ENCODE measurements around the gene C4orf36.
A peak's percentile ranks its signal among the peaks of the same experiment; 100 is the strongest.
"Not testable (repeated sequence)": the region's sequence is repeated elsewhere in the genome, so short reads cannot be mapped to it uniquely, and the experiment has no call there.

Gene C4orf36

DNA sequence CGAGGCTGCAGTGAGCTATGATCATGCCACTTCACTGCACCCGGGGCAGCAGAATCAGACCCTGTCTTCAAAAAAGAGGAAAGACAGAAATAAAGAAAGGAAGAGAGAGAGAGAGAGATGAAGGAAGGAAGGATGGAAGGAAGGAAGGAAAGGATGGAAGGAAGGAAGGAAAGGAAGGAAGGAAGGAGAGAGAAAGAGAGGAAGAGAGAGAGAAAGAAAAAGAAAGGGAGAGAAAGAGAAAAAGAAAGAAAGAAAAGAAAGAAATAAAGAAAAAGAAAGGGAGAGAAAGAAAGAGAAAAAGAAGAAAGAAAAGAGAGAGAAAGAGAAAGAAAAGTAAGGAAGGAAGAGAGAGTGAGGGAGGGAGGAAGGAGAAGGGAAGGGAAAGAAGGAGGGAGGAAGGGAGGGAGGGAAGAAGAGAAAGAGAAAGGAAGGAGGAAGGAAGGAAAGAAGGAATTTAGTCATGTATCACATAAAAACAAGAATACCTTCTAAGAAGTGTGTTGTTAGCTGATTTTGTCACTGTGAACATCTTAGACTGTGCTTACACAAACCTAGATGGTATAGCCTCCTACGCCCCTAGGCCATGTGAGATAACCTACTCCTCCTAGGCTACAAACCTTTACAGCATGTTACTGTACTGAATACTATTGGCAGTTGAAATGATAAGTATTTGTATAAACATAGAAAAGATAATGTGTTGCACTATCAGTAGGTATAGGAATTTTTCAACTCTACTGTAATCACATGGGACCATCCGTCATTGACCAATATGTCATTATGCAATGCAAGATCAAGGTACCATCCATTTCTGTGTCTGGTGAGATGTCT lies 25.2 kb upstream of the C4orf36 start:
- no peak for DNase-seq (ENCODE audit: low spot score)

DNA sequence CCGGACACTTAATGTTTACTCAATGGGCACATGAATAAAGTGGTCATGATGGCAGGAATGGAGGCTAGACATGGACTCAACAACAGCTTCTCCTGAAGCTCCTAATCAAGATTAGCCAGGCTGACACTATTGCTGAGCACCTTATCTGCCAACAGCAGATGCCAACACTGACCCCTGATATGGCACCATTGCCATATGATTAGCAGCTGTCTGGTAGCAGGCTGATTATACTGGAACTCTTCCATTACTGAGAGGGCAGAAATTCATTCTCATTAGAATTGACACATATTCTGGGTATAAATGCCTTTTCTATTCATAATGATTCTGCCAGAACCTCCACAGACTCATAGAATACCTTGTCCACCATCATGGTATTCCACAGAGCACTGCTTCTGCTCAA lies 24.2 kb upstream of the C4orf36 start:
- no peak for DNase-seq (ENCODE audit: low spot score)

DNA sequence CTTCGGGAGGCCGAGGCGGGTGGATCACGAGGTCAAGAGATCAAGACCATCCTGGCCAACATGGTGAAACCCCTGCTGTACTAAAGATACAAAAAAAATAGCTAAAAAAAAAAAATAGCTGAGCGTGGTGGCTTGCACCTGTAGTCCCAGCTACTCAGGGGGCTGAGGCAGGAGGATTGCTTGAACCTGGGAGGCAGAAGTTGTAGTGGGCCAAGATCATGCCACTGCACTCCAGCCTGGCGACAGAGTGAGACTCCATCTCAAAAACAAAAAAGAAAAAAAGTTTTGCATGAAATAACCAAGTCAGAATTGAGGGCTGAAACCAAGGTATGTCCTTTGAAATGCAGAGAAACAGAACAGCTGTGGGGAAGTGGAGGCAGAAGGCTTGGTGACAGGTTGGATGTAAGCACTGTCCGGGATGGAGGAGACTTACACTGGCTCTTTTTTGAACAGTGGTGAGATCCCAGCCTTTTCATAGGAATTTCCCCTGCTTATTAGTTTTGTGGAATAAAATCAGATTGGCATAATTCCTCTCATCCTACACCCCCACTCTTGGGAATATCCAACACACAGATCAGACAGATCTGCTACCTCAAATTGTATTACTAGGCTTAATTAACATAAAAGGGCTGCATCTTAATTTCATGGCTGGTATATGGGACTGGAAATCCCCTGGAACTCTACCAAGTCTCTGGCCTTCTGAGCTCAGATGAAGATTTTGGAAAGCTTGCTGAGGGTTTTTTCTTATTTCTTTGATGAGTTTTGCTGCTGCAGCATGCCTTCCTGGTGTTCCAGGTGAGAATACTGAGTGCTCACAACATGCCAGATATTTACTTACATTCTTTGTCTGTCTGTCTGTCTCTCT lies 18.8 kb upstream of the C4orf36 start:
- no peak for DNase-seq (ENCODE audit: low spot score)

DNA sequence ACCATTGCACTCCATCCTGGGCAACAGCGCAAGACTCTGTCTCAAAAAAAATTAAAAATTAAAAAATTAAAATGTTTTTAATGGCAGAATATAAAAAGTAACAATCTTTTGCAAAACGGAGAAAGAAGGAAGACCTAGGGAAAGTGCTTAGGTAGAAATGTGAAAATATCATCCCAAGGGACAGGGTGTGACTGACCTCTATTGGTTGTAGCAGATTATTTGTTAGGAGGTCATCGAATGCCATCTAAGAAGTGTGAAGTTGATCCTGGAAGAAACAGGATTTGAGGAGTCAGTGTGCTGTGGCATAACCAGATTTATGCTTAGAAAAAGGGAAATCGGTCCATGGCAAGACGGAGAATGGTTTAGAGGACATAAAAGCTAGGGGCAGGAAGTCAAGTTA lies 18.1 kb upstream of the C4orf36 start:
- no peak for DNase-seq (ENCODE audit: low spot score)

DNA sequence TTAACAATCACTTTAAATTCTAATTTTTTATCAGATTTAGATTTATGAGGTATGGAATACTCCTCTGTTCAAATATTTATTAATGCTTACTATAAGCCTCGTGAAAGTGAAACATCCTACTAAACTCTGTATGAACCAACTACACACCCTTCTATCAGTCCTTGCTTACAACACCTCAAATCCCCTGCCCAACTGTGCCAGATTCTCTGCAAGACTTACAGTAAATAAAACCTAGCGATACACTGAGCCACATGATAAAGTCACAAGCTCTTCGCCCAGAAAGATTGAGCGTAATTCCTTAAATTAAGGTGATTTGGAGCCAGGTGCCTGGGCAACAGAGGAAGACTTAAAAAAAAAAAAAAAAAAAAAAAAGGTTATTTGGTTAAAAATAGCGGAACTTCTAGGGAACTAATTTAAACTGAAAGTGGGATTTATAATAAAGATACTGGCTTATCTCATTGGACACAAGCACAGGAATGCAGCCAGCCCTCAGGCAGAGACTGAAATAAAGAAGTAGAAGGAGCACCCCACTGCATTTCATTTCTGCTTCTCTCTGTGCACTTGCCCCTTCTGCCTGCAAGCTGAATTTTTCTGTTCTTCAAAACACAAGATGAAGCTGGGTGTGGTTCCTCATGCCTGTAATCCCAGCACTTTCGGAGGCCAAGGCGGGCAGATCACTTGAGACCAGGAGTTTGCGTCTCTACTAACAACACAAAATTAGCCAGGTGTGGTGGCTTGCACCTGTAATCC lies 17.5 kb upstream of the C4orf36 start:
- DNase-seq (ENCODE audit: low spot score) = no peak

DNA sequence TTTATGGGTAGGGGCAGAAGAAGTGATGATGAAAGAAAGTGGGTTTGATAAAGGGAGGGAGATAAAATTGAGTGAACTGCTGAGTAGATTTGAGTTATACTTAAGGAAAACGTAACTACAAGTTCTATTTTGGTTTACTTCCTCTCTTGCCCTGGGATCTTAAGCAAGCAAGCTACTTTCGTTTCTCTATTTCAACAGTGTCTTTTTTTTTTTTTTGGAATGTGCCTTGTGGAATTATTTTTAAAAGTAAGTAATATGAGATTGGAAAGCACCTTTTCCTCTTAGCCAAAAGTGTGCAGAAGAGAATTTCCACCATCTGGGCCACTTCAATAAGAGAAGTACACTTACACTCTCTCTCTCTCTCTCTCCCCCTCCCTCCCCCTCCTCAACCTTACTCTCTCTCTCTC lies 16.0 kb upstream of the C4orf36 start:
- no peak for DNase-seq (ENCODE audit: low spot score)

DNA sequence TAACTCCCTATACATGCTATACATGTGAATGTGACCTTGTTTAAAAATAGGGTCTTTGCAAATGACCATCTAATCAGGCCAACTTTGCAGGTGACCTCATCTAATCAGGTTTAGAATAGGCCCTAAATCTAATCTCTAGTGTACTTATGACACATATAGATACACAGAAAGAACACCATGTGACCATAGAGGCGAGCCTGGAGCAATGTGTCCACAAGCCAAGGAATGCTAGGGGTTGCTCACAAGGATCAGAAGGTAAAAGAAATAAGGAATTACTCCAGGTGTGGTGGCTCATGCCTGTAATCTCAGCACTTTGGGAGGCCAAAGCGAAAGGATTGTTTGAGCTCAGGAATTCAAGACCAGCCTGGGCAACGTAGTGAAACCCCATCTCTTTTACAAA lies 9.6 kb upstream of the C4orf36 start:
- no peak for DNase-seq (ENCODE audit: low spot score)

DNA sequence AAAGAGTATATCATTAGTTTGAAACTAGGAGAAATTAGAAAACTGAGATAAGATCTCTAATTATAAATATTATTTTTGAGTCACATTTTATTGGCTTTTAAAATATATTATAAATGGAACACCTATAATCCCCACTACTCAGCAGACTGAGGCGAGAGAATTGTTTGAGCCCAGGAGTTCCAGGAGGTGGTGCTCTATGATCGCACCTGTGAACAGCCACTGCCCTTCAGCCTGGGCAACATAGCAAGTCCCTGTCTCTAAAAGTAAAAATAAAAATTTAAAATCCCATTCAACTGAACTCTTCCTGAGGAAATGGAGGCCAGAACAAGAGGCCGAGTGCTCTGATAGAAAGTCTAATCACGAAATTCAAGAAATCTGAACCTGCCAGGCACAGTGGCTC lies 6.3 kb upstream of the C4orf36 start:
- no peak for DNase-seq (ENCODE audit: low spot score)

DNA sequence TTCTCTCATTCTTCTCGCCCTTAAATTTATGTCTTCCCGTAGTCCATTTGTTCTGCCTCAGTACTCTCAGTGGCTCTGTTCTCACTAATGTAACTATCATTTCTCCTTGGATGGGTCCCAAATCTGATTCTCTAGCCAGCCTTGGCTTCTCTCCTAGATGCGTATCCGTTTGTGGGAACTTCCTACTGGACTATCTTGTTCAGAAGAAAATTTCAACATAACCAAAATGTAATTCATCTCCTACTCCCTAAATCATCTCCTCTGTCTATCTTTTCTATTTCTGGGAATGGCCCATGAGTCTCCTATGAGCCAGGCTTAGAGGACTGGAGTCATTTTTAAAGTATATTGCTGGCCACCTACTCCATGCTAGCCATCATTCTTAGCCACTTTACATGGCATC lies 4.4 kb upstream of the C4orf36 start:
- DNase-seq (ENCODE audit: low spot score) = no peak

DNA sequence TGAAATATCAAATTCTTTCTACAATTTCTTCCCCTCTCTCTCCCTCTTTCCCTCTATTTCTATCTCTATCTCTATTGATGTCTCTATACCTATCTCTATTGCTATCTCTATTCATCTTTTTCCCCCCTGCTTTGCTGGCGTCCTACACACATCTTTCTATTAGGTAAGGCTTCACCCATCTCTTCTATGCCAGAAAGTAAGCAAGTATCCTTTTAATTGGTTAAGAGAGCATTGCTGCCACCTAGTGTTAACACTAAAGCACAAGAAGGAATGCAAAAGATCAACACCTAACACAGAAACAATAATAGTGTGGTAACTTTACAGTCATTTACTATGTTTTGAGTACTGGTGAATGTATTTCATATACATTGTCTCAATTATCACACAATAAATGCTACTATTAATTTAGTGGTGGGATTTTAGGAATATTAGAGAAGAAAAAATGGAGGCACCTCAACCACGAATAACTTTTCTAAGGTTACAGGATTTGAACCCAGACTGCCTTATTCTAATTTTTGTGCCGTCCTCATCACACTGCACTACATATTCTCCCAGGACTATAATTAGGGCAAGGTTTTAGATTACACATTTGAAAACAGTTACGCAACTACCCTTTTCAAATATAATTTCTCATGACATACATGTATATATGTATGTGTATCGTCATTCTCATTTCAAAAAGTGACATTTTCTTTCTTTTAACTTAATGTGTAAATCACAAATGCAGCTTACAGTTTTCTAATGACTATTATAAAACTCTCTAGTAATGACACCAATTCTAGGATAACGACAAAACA lies 3.7 kb upstream of the C4orf36 start:
- DNase-seq (ENCODE audit: low spot score) = peak; percentile 61

DNA sequence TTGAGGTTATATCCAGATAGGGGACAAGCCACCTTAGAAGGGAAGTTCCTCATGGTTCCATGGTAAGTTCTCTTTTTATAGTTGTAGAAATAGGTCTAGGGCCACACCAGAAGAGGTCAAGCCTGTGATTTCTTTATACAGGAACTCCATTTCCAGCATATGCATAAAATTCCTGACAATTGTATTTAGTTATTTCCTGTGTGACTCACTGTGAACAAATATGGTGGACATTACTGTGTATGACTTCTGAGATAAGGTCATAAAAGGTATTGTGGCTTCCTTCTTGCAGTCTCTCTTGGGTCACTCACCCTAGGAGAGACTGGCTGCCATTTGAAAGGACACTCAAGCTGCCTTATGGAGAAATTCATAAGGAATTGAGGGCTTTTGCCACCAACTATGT lies 2.2 kb upstream of the C4orf36 start:
- DNase-seq (ENCODE audit: low spot score) = no peak

DNA sequence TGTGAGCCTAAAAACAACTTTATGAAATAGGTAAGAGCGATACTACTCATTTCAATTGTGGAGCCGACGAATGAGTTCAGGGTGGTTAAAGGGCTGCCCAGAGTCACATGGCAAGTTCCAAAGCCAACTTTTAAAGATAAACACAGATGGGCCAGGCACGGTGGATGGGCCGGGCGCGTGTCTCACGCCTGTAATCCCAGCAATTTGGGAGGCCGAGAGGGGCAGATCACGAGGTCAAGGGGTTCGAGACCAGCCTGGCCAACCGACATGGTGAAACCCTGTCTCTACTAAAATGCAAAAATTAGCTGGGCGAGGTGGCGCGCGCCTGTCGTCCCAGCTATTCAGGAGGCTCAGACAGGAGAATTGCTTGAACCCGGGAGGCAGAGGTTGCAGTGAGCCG lies 914 bp upstream of the C4orf36 start:
- no peak for DNase-seq (ENCODE audit: low spot score)

DNA sequence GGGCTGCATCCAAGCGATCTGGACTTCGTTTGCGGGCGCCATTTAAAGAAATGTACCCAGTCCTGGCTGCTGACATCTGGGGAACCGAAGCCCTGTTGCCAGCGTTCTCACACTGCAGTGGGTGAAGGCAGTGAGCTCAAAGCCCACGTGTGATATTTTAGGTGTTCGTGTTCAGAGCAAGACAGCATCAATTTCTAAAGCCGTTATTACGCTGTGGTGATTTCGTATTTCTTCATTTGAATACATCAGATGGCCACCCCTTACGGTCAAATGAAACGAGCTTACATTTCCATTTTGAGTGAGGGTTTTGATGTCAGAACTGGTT lies 376 bp upstream of the C4orf36 start:
- no peak for DNase-seq (ENCODE audit: low spot score)

DNA sequence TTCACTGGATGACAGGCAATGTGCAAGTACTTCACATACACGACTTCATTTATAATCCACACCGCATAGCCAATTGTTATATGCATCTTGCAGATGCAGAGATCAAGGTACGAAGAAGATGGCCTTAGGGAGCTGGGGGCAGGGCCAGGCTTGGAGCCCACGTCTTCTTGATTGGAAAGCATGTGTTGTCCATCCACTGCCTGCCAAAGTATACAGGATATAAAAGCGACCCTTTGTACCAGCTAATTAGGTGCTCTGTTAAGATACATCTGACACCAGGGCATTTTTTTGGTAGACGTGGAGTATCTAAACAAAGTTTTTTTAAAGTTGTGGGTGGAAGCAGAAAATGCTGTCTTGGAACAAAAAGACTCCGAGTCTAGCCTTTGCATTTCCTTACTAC lies 1.4 kb downstream of the C4orf36 start:
- no peak for DNase-seq (ENCODE audit: low spot score)

DNA sequence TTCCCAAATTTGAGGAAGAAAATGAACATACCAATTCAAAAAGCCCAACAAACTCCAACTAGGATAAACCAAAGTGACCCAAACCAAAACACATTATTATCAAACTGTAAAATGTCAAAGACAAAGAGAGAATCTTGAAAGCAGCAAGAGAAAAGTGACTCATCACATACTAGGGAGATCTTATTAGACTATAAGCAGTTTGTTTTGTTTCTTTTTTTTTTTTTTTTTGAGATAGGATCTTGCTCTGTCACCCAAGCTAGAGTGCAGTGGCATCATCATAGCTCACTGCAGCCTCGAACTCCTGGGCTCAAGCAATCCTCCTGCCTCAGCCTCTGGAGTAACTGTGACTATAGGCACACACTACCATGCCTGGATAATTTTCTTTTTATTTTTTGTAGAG lies 12.6 kb downstream of the C4orf36 start:
- DNase-seq (ENCODE audit: low spot score) = no peak

DNA sequence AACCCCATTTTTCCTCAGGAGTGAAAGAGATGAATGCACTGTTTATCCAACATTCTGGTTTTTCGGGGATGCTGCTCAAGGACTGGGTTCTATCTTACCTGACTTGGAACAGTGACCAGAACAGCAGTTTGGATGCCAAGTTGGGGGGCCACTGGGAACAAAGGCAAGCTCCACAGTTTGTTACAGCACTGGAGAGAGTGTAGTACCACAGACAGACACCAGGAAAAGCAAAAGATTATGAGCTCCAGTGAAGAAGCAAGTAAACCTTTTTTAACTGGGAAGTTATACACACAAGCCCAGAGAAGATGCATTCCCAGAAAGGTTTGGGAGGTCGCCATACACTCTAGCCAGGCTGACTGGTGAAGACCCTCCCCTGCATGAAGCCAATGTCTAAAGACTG lies 13.6 kb downstream of the C4orf36 start:
- no peak for DNase-seq (ENCODE audit: low spot score)

DNA sequence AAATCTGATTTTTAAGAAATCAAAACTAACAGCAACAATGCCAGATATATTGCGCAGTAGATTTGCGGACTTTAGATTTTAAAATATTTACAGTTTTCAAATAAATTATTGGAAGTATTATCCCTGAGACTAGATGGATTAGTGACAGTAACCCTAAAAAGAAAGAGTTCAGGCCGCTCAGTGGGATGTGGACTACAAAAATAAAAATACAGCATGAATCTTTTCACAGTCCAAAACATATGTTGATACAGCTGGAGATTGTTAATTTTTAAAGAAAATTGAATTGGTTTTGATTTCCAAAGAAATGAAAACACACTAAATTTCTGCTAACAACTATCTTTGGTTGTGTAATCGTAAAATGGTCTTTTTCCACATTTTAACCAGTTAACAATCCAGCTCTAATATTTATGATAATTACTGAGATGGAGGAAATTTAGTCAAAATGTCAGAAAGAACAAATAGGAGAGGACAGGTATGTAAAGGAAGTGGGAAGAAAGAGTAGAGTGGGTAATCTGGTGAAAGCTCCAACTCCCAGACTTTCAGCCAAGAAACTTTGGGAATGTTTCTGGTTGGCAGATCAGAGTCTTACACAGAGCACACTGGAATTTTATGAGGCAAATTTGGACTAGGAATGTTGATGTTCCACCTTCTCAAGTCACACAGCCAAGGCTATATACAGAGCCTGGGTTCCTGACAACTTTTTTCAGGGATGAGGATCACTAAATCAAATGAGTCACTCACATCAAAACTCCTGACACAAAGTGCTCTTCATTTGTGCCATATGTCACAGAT lies 15.1 kb downstream of the C4orf36 start:
- DNase-seq (ENCODE audit: low spot score) = no peak

DNA sequence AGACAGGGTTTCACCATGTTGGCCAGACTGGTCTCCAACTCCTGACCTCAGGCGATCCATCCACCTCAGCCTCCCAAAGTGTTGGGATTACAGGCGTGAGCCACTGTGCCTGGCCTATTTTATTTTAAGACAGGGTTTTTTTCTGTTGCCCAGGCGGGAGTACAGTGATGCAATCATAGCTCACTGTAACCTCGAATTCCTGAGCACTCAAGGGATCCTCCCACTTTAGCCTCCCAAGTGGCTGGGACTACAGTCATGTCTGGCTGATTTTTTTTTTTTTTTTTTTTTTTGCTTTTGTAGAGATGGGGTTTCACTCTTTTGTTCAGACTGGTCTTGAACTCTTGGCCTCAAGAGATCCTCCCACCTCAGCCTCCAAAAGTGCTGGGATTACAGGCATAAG lies 16.8 kb downstream of the C4orf36 start:
- not testable (repeated sequence) for DNase-seq (ENCODE audit: low spot score)

DNA sequence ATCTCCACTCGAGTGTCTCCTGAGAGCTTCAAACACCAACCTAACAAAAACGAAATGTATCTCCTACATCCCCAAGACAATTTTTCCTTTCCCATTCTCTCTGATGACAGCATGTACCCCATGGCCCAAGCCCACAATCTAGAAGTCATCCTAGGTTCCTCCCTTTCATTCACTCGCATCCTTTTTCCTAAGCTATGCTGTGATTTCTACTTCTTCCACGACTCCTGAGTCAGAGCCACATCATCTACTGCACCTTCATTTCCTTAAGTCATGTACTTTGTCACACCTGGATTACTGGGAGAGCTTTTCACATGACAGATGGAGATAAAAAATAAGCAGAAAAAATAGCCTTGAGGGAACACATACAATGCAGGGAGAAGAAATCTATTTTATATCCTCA lies 20.1 kb downstream of the C4orf36 start:
- DNase-seq (ENCODE audit: low spot score) = no peak

DNA sequence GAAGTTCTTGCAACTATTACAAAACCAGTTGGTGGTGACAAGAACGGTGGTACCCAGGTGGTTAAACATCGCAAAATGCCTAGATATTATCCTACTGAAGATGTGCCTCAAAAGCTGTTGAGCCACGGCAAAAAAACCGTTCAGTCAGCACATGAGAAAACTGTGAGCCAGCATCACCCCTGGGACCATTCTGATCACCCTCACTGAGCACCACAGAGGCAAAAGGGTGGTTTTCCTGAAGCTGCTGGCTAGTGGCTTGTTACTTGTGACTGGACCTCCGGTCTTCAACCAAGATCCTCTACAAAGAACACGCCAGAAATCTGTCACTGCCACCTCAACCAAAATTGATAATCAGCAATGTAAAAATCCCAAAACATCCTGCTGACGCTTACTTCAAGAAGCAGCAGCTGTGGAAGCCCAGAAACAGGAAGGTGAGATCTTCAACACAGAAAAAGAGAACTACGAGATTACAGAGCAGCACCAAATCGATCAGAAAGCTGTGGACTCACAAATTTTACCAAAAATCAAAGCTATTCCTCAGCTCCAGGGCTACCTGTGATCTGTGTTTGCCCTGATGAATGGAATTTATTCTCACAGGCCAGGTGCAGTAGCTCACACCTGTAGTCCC lies 21.7 kb downstream of the C4orf36 start:
- DNase-seq (ENCODE audit: low spot score) = no peak

Measured in CD4-positive, alpha-beta T cell treated with Interleukin-15 for 4 hours (primary cell).